HG03175 (cell line): ENCODE data around the gene PARP16.

Experiments
- ATAC-seq: cut with Tn5 transposase; IDR thresholded peaks from one replicate; pipeline ENCODE4 v1.9.1; 2021; ENCODE audit warnings: mild to moderate bottlenecking, moderate library complexity; ENCODE audit not compliant: unreplicated experiment

The PARP16 gene

GRCh38 chr15:65208647-65209046, 78.0 kb downstream of the PARP16 start:
- ATAC-seq: no peak
